GM20431 (cell line): ENCODE data around the gene TRMT6.

Source experiments
- in situ Hi-C: fragments of 300-500 bp; cut with MseI, MboI; formaldehyde crosslinking; loops from one replicate; pipeline ENCODE4 v1.15.0; 2020; ENCODE audit warnings: low sequenced_read_pairs; ENCODE audit not compliant: unreplicated experiment

TRMT6 gene

GRCh38 chr20:5913166-5913565, 37.2 kb downstream of the TRMT6 start:
- in situ Hi-C loops = no loop called here

DNA sequence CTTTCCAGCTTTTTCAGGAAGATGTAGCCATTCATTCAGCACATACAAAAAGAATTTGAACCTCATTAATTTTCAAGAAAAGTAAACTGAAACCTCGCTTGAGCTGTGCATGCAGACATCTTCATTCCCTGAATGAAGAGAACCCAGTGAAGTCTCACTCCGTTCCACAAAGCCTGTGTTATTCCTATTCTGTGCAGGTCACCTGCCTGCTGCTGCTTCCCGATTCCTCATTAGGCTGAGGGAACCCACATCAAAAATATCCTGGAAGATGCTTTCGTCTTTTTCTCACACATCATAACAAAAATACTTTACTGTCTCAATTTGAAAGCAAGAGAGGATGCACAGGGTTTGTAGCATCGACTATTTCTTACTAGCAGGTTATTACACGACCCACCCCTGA, 40.1 kb downstream of the TRMT6 start:
- in situ Hi-C loops = no loop called here

GRCh38 chr20:5908981-5909380, 41.4 kb downstream of the TRMT6 start:
- in situ Hi-C loops = no loop called here

DNA sequence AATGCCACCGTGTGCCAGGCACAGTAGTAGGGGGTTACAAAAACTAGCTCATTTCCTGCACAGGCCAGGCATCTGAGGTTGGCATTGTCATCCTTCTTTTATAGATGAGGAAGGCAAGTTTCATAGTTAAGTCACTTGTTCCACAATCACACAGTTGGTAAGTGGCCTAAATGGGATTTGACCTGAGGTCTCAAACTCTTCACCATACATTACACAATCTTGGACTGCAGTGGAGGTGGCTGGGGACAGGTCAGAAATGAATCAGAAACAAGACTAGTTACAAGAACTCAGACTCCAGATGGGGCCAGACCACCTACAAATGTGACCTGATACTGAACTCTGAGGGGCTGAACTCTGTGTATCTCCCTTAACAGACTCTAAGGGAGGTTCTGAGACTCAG, 49.4 kb downstream of the TRMT6 start:
- in situ Hi-C loops = no loop called here

- in situ Hi-C loops = no loop called here
These were observed 50.9 kb downstream of the TRMT6 start for GRCh38 chr20:5899444-5899843.

- in situ Hi-C loops = no loop called here
These were observed 54.7 kb downstream of the TRMT6 start for GRCh38 chr20:5895626-5896025.

GRCh38 chr20:5893621-5894020, 56.7 kb downstream of the TRMT6 start:
- in situ Hi-C loops = no loop called here

- in situ Hi-C loops = no loop called here
These were observed 57.3 kb downstream of the TRMT6 start for GRCh38 chr20:5893052-5893451.

GRCh38 chr20:5890773-5891441, 59.4 kb downstream of the TRMT6 start:
- in situ Hi-C loops = no loop called here

DNA sequence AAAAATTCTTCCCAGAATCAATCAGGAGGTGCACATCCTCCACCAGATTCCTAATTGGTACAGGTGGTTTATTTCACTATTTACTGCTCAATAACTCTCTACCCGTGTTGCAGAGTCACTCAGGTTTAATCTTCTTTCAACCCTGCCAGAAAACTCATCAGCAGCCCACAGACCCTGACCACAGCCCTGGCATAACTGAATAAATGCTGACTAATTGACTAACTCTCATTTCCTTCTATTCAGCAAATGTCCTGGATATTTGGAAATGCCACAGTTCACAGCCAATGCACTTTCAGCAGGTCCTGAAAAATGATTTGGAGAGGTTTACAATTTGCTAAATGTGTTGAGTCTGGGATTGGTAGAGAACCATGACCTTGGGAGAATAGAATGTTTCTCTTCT, 62.3 kb downstream of the TRMT6 start:
- in situ Hi-C loops = no loop called here

GRCh38 chr20:5887386-5887785, 62.9 kb downstream of the TRMT6 start:
- in situ Hi-C loops = no loop called here
